Panc1 (cell line): ENCODE data around the gene PRL.

Source experiments
- CTCF ChIP-seq: fragments of 450-650 bp; IDR thresholded peaks from 2 replicates; pipeline ENCODE4 v1.5.1; 2017; ENCODE audit warnings: mild to moderate bottlenecking
- POLR2AphosphoS5 ChIP-seq: IDR thresholded peaks from 2 replicates; pipeline ENCODE4 v1.6.1; 2012; ENCODE audit warnings: mild to moderate bottlenecking, low read depth, low read length, moderate library complexity
- SIN3A ChIP-seq: IDR thresholded peaks from 2 replicates; pipeline ENCODE4 v1.6.1; 2012; ENCODE audit warnings: low read depth, mild to moderate bottlenecking, low read length, moderate library complexity, borderline replicate concordance; ENCODE audit not compliant: insufficient read depth
- TCF7L2 ChIP-seq: IDR thresholded peaks from 2 replicates; pipeline ENCODE4 v1.6.1; 2011; ENCODE audit warnings: mild to moderate bottlenecking, low read depth, low read length, inconsistent platforms
- TF ChIP-seq, protein P1 (sequence below), 2 experiments: IDR thresholded peaks; 2 replicates each; pipeline ENCODE4 v1.6.1; 2011 to 2012; ENCODE audit warnings: low read depth in 2 of 2, control low read depth in 1 of 2, low read length in 1 of 2, mild to moderate bottlenecking in 1 of 2, moderate library complexity in 1 of 2; ENCODE audit not compliant: insufficient read depth in 1 of 2

- TF ChIP-seq POLR2AphosphoS5: no peak
- no peak for TF ChIP-seq CTCF
- TF ChIP-seq, protein P1, sequence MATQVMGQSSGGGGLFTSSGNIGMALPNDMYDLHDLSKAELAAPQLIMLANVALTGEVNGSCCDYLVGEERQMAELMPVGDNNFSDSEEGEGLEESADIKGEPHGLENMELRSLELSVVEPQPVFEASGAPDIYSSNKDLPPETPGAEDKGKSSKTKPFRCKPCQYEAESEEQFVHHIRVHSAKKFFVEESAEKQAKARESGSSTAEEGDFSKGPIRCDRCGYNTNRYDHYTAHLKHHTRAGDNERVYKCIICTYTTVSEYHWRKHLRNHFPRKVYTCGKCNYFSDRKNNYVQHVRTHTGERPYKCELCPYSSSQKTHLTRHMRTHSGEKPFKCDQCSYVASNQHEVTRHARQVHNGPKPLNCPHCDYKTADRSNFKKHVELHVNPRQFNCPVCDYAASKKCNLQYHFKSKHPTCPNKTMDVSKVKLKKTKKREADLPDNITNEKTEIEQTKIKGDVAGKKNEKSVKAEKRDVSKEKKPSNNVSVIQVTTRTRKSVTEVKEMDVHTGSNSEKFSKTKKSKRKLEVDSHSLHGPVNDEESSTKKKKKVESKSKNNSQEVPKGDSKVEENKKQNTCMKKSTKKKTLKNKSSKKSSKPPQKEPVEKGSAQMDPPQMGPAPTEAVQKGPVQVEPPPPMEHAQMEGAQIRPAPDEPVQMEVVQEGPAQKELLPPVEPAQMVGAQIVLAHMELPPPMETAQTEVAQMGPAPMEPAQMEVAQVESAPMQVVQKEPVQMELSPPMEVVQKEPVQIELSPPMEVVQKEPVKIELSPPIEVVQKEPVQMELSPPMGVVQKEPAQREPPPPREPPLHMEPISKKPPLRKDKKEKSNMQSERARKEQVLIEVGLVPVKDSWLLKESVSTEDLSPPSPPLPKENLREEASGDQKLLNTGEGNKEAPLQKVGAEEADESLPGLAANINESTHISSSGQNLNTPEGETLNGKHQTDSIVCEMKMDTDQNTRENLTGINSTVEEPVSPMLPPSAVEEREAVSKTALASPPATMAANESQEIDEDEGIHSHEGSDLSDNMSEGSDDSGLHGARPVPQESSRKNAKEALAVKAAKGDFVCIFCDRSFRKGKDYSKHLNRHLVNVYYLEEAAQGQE (IDR thresholded peaks at IDR 0.05; ENCODE audit: insufficient read depth in 1 of 2, low read depth in 2 of 2, low read length in 1 of 2): no peak
- TF ChIP-seq SIN3A: no peak
- no peak for TF ChIP-seq TCF7L2
These were observed 3.6 kb upstream of the PRL start for GRCh38 chr6:22300273-22300998.
